Progenitor cell of endocrine pancreas (in vitro differentiated cells): ENCODE results near the gene PNCK. TPM values are rescaled to one million over a fixed set of nuclear protein-coding genes. Genes with fewer than 3 reads are reported as not detected.
A peak's percentile ranks its signal among the peaks of the same experiment; 100 is the strongest.

Source experiments
- DNase-seq: peaks from one replicate; pipeline ENCODE4 v3.0.0; 2021; ENCODE audit warnings: low spot score; ENCODE audit not compliant: unreplicated experiment
- H3K27ac Mint-ChIP-seq: 2 replicates; pipeline ENCODE4 v1.8.0; 2021; ENCODE audit warnings: mild to moderate bottlenecking, moderate library complexity, mixed read lengths
- H3K27me3 Mint-ChIP-seq: 2 replicates; pipeline ENCODE4 v1.8.0; 2021; ENCODE audit warnings: mixed read lengths
- H3K36me3 Mint-ChIP-seq: 2 replicates; pipeline ENCODE4 v1.8.0; 2022; ENCODE audit warnings: mixed read lengths; ENCODE audit not compliant: insufficient read depth
- H3K4me1 Mint-ChIP-seq: 2 replicates; pipeline ENCODE4 v1.8.0; 2021; ENCODE audit warnings: low read depth, mixed read lengths
- H3K4me3 Mint-ChIP-seq: 2 replicates; pipeline ENCODE4 v1.8.0; 2021; ENCODE audit warnings: low read depth, mild to moderate bottlenecking, moderate library complexity, mixed read lengths
- H3K9me3 Mint-ChIP-seq: 2 replicates; pipeline ENCODE4 v1.8.0; 2021; ENCODE audit warnings: low read depth, mixed read lengths
- total RNA-seq: library from RNA; stranded (reverse); gene quantifications from 2 replicates; pipeline ENCODE4 v1.2.1, GENCODE V29; 2021
- TF ChIP-seq, protein P1 (sequence below): fragments of 200-600 bp; sonication (generic); IDR thresholded peaks from one replicate; pipeline ENCODE4 v1.5.0; 2021; ENCODE audit warnings: antibody characterized with exemption, mild to moderate bottlenecking; ENCODE audit not compliant: unreplicated experiment

Gene PNCK
- total RNA-seq, 1 donor from 2014 or later, result 6.1 TPM

DNA sequence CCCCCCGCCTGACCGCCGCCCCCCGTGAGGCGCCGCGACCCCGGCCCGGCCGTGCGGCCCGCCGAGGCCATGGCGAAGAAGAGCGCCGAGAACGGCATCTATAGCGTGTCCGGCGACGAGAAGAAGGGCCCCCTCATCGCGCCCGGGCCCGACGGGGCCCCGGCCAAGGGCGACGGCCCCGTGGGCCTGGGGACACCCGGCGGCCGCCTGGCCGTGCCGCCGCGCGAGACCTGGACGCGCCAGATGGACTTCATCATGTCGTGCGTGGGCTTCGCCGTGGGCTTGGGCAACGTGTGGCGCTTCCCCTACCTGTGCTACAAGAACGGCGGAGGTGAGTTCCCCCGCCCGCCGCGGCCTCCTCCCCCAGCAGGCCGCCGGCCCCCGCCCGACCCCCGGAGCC lies 14.9 kb upstream of the PNCK start:
- no peaks in the 10 kb centered on the region for H3K36me3 Mint-ChIP-seq
- no peaks in the 10 kb centered on the region for H3K27me3 Mint-ChIP-seq
- peaks cover 5% of the 10 kb centered on the region for H3K4me1 Mint-ChIP-seq
- TF ChIP-seq, protein P1, sequence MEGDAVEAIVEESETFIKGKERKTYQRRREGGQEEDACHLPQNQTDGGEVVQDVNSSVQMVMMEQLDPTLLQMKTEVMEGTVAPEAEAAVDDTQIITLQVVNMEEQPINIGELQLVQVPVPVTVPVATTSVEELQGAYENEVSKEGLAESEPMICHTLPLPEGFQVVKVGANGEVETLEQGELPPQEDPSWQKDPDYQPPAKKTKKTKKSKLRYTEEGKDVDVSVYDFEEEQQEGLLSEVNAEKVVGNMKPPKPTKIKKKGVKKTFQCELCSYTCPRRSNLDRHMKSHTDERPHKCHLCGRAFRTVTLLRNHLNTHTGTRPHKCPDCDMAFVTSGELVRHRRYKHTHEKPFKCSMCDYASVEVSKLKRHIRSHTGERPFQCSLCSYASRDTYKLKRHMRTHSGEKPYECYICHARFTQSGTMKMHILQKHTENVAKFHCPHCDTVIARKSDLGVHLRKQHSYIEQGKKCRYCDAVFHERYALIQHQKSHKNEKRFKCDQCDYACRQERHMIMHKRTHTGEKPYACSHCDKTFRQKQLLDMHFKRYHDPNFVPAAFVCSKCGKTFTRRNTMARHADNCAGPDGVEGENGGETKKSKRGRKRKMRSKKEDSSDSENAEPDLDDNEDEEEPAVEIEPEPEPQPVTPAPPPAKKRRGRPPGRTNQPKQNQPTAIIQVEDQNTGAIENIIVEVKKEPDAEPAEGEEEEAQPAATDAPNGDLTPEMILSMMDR, result no peak
- no peak overlapping the region for H3K27ac Mint-ChIP-seq
- peaks cover 3% of the 10 kb centered on the region for H3K9me3 Mint-ChIP-seq
- no peak for DNase-seq
- H3K4me3 Mint-ChIP-seq, result no peak overlapping the region

DNA sequence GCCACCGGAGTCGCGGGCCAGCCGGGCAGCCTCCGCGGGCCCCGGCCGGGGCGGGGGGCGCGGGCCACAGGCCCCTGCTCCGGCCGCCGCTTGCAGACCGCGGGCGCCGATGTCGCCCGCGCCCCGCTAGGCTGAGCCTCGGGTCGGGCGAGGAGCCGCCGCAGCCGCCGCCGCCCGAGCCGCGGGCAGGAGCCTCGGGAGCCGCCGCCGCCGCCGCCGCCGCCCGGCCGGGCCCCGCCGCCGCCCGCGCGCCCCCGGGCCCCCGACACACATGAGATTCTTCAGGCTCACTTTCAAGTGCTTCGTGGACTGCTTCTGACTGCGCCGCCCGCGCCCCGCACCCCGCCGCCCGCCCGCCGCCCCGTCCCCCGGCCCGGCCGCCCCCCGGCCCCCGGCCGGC lies 14.5 kb upstream of the PNCK start:
- peaks cover 3% of the 10 kb centered on the region for H3K9me3 Mint-ChIP-seq
- H3K36me3 Mint-ChIP-seq, result no peaks in the 10 kb centered on the region
- H3K4me1 Mint-ChIP-seq, result peaks cover 5% of the 10 kb centered on the region
- no peaks in the 10 kb centered on the region for H3K27me3 Mint-ChIP-seq
- no peak overlapping the region for H3K27ac Mint-ChIP-seq
- H3K4me3 Mint-ChIP-seq, result no peak overlapping the region
- TF ChIP-seq, protein P1, result no peak
- DNase-seq, result no peak

DNA sequence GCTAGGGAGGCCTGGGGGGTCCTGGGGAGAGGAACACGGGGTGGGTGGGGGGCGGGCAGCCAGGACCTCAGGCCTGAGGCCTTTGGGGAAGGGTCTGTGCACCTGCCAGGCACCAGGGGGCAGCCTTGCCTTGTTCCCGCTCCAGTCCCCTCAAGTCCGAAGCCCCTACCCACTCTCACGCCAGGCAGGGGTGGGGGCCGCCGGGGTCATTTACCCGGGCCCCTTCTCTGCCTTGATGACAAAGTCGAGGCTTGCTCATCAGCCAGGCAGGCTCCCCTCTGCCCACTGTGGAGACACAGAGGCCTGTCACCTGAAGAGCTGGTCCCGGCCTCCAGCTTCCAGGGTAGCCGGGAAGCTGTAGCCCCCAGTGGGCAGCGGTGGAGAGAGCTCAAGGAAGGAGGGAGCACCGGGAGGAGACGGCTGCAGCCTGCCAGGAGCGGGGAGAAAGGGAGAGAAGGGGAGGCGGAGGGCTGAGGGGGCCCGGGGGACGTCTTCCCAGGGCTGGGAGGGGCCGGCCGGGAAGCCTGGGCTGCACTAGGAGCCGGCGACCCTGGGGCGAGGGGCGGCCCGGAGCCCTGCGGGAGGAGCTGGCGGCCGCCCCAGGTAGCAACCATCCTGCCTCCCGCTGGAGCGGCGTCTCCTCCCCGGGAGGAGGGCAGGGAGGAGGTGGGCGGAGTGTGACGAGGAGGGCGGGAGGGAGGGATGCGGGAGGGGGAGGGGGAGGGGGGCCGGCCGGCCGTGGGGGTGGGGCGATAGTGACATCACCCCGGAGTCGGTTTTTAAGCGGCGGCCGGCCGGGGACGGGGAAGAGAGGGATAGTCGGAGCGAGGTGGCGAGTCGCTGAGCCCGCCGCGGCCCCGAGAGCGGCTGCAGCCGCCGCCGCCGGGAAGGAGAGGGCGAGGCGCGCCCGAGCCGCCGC lies 13.8 kb upstream of the PNCK start, which contains the start of gene SLC6A8:
SLC6A8 (plus strand) TSS at position 806 of the 919 bp plus-strand sequence. CDS start 649 bp downstream, outside the sequence.
- H3K9me3 Mint-ChIP-seq, result peaks cover 8% of the 10 kb centered on the region
- TF ChIP-seq, protein P1, result peak; percentile 62
- H3K27ac Mint-ChIP-seq, result peak within 1 kb of the TSS; percentile 37
- no peaks in the 10 kb centered on the region for H3K36me3 Mint-ChIP-seq
- DNase-seq, result peak; percentile 44
- peak within 1 kb of the TSS; percentile 61 for H3K4me3 Mint-ChIP-seq
- H3K4me1 Mint-ChIP-seq, result peaks cover 5% of the 10 kb centered on the region
- no peaks in the 10 kb centered on the region for H3K27me3 Mint-ChIP-seq

DNA sequence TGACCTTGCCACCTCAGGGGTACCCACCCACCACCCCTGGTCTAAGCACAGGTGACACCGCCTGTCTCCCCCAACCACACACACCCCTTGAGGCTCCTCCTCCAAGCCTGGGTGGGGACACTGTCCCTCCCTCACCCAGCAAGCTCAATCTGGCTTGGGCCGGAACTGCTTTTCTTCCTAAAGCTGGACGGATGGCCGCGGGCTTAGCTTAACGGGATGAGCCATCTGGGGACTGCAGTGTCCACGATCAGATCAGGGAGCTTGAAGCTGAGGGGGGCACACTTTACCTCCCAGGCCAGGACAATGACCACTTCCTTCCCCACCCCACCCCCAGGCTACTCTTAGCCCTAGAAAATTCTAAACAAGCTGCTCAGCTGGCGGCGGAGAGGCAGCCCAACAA lies 13.1 kb upstream of the PNCK start:
- no peak overlapping the region for H3K4me3 Mint-ChIP-seq
- H3K9me3 Mint-ChIP-seq, result peaks cover 8% of the 10 kb centered on the region
- TF ChIP-seq, protein P1, result no peak
- DNase-seq, result no peak
- no peaks in the 10 kb centered on the region for H3K36me3 Mint-ChIP-seq
- H3K4me1 Mint-ChIP-seq, result peaks cover 5% of the 10 kb centered on the region
- no peaks in the 10 kb centered on the region for H3K27me3 Mint-ChIP-seq
- H3K27ac Mint-ChIP-seq, result peak overlapping the region; percentile 37

DNA sequence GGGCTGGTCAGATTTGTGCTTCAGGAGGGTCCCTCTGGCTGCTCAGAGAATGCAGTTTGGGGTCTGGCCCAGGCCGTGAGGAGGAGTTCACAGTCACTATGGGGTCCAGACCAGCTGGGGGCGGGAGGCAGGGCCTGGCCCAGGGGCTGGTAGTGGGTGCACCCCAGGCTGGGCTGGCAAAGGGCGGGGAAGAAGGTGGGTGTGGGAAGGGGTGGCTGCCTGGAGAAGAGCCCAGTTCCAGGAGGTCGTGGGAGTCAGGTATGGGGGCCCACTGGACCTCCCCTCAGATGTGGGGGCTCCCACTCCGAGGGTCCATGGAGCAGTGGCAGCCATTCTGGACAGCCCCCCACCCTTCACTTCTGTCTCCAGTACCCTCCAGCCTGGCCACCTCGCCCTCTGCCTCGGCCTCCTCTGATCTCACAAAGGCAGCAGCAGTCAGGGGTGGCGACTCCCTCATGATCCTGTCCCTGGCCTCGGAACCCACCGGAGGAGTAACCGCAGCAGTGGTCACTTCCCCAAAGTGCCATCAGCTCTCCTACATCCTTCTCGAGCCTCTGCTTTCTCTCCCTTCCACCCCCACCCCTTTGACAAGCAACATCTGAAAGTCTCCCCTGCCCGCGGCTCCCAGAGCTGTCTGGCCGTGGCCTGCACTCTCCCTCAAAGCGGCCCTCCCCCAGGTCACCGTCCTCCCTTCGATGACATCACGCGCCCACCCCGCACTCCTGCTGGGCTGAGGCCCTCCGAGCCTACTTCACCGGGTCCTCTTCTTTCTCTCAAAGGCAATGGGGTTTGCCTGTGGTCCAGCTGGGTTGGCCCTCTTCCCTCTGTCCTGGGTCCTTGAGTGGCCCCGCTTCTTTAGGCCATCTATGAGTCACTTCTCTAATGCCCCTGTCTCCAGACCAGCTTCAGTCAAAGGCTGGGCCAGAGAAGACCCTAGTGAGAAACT lies 12.4 kb upstream of the PNCK start:
- TF ChIP-seq, protein P1, result no peak
- H3K36me3 Mint-ChIP-seq, result no peaks in the 10 kb centered on the region
- H3K27ac Mint-ChIP-seq, result no peak overlapping the region
- peaks cover 5% of the 10 kb centered on the region for H3K4me1 Mint-ChIP-seq
- H3K4me3 Mint-ChIP-seq, result no peak overlapping the region
- no peak for DNase-seq
- H3K9me3 Mint-ChIP-seq, result peaks cover 8% of the 10 kb centered on the region
- no peaks in the 10 kb centered on the region for H3K27me3 Mint-ChIP-seq
